GM19025 (cell line): ENCODE results near the gene AATK.

ENCODE experiments used
- ATAC-seq: cut with Tn5 transposase; IDR thresholded peaks from one replicate; pipeline ENCODE4 v1.9.1; 2021; ENCODE audit warnings: mild to moderate bottlenecking, low read depth, moderate library complexity; ENCODE audit not compliant: unreplicated experiment

The AATK gene

GRCh38 chr17:81196505-81197408 is 30.7 kb upstream of the AATK start:
- no peak for ATAC-seq

GRCh38 chr17:81195941-81196495 is 30.0 kb upstream of the AATK start:
- no peak for ATAC-seq

- ATAC-seq = no peak
Measured at GRCh38 chr17:81194941-81195901, 29.2 kb upstream of the AATK start.

GRCh38 chr17:81194225-81194760 is 28.3 kb upstream of the AATK start:
- ATAC-seq = no peak

- ATAC-seq = no peak
Measured at GRCh38 chr17:81193470-81194224, 27.6 kb upstream of the AATK start.

- ATAC-seq = no peak
Measured at GRCh38 chr17:81193051-81193410, 27.0 kb upstream of the AATK start.

- ATAC-seq = no peak
Measured at GRCh38 chr17:81192386-81193050, 26.5 kb upstream of the AATK start.

GRCh38 chr17:81191646-81192045 is 25.6 kb upstream of the AATK start:
- no peak for ATAC-seq

GRCh38 chr17:81191116-81191515 is 25.1 kb upstream of the AATK start:
- ATAC-seq = no peak

GRCh38 chr17:81190591-81190990 is 24.6 kb upstream of the AATK start:
- no peak for ATAC-seq

GRCh38 chr17:81189670-81190530 is 23.9 kb upstream of the AATK start:
- no peak for ATAC-seq

- ATAC-seq = no peak
Measured at GRCh38 chr17:81189016-81189415, 23.0 kb upstream of the AATK start.

GRCh38 chr17:81188491-81188840 is 22.4 kb upstream of the AATK start:
- ATAC-seq = no peak

- no peak for ATAC-seq
Measured at GRCh38 chr17:81187586-81188490, 21.8 kb upstream of the AATK start.

- no peak for ATAC-seq
Measured at GRCh38 chr17:81187120-81187519, 21.1 kb upstream of the AATK start.

- ATAC-seq = no peak
Measured at GRCh38 chr17:81186203-81186602, 20.2 kb upstream of the AATK start.

GRCh38 chr17:81184555-81184954 is 18.5 kb upstream of the AATK start:
- no peak for ATAC-seq

- no peak for ATAC-seq
Measured at GRCh38 chr17:81183807-81184206, 17.8 kb upstream of the AATK start.
